Stimulated activated CD4-positive, alpha-beta T cell treated with anti-CD3 and anti-CD28 coated beads, TNF-alpha, amount 100 ng/mL, for 1 hour (primary cell): Measurements from ENCODE around the gene MYBPC1.

Experiments used
- DNase-seq, 3 donors: peaks; one replicate each; pipeline ENCODE4 v3.0.0-alpha.2; 2020; ENCODE audit warnings: low read depth in 3 of 3, low spot score in 1 of 3

The MYBPC1 gene

GRCh38 chr12:101598483-101598882, 3.7 kb downstream of the MYBPC1 start:
- no peak for DNase-seq

- no peak for DNase-seq
These were observed 4.5 kb downstream of the MYBPC1 start for GRCh38 chr12:101599311-101599710.

- DNase-seq, result no peak
These were observed 5.2 kb downstream of the MYBPC1 start for GRCh38 chr12:101599771-101600484.

DNA sequence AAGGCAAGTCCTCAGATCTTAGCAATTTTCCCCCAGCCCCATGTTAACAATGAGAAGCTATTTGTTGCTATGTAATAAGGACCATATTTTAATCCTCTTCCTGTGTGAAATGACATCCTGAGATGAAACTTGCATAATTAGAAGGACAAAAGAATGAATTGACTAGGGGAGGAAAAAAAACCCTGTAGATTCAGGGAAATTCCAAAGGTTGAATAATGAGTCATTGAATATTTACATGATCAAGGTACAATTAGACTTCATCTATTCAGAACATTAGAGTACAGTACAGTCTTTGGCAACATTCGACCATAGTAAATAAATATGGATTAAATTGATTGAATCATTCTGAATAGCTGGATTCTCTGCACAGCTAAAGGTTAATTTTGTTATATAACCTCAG, 9.4 kb downstream of the MYBPC1 start:
- no peak for DNase-seq

DNA sequence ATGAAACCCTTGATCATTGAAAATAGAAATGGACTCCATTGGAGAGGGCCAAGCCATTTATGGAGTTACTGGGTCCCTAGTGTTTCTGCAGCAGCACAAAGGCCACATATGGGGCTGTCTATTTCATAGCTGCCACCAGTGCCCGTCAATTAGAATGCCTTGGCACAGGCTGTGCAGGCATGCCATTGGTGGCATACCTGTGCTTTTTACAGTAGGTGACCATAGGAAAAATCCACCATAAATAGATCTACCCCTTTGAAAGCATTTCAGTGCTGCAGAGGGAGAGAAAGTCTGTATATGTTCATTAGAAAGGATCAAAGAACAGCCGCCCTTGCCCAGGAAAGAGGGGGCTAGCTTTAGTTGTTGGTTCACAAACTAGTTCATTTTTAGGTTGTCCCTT, 13.1 kb downstream of the MYBPC1 start:
- no peak for DNase-seq

- no peak for DNase-seq
These were observed 13.7 kb downstream of the MYBPC1 start for GRCh38 chr12:101608301-101609133.

GRCh38 chr12:101609198-101609597, 14.4 kb downstream of the MYBPC1 start:
- no peak for DNase-seq

DNA sequence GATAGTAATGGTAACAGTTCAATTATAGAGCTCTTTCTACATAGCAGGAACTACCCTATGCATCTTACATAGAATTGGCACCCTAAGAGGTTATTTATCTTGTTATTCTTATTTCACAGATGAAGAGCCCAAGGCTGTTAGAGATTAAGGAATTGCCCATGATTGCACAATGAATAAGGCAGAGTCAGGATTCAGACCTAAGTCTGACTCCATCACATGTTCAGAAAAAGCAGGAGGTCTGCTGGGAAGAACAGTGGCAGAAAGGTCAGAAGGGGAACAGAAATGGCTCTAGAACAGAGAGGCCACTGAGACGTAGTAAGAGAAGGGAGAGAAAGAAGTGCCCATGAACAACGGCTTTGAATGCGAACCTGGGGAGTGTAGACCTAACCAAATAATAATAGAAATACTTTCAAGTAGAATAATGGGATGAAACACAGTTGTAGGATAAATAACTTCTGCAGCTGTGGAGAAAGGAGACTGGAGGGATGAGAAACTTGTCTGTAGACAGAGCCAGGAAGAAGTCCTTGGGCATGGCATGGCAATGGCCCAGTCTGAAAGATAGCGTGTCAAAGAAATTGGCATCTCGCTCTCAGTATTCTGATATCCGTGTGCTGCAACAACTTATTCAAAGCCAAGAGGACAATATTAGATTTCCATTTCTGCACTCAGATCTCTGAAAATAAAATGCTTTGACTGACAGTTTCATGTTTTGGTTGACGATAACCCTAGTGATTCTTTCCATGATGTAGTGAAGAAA, 17.6 kb downstream of the MYBPC1 start:
- DNase-seq, result no peak

- DNase-seq, result no peak
These were observed 21.3 kb downstream of the MYBPC1 start for GRCh38 chr12:101616027-101616494.

DNA sequence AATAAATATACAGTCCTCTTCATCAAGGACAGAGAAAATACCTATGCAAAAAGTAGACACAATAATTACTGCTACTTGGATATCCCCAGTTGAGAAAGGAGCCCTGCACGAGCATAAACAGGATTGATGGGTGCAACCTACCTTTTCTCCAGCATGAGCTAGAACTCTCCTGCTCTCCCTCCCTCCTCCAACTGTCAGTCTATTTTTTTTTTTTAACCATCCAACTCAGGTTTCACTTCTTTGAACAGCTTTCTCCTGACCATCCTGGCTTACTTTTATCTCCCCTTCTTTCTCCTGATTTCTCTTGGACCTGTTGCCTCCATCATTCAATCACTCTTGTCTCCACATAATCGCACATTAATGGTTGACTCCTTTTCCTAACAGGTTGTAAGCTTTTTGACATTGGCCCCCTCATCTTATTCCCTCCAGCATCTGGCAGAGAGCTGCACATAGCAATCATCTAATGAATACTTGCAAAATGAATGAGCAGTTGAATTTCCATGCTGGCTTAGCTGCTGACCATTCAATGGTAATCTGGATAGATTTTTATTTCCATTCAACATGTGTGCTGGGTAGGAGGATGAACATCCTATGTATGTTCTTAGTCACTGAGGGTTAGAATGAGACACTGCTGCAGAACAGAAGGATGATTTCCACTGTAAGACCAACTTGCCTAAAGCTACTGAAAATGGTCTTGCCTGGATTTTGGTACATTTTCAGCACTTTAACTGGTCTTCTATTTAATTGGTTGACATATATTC, 24.4 kb downstream of the MYBPC1 start:
- no peak for DNase-seq

DNA sequence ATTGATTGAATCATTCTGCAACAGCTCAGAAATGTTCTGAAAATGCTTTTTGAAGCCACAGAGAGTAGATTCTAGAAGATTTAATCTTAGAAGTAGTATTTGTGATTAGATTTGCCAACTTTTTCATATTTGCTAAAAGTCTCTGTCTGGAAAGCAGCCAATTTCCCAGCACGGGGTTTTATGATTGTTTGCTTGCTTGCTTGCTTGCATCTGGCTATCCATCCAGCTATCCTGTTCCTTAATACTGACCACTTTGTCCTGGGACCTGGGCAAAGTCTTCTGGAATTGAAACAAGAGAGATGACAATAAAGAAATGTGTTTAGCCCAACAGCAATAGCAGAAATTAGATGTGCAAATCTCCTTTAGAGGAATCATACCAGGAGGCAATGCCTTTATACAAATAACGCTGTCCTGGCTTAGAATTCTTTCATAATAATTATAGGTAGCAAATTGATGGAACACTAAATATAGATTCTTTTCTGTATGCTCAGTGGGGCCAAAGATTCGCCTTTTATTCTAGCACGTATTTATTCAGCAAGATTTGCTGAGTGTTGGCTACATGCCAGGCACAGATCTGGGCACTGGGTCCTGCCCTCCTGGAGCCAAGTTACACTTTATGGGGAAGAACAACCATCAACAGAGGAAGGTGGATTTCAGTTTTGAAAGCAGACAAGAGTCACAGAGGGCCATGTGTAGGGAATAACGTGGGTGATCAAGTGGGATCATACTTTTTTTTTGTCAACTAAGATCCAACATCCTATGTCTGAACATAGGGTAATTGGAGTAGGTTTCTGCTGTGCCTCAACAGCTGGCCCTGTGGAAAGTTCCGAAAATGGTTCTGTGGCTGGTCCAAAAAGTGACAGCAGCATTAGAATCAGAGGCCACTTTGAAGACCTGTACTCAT, 25.3 kb downstream of the MYBPC1 start:
- DNase-seq, result no peak

DNA sequence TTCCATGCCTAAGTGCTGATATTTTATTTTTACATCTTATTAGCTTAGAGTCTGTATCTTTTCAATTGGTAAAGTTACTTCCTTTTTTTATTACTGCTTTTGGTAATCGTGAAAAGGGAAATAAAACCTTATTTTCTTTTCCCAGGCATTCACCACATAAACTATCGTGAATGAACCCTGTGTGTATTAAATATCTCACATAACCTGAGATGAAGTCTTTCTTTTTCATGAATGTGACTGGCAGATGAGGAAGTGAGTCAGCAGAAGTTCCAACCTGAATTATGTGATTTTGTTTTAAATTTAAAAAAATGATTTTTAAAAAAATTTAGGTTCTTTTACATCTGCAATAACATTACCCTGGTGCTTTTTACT, 26.0 kb downstream of the MYBPC1 start:
- no peak for DNase-seq

- no peak for DNase-seq
These were observed 33.9 kb downstream of the MYBPC1 start for GRCh38 chr12:101628676-101629075.

- DNase-seq, result no peak
These were observed 40.0 kb downstream of the MYBPC1 start for GRCh38 chr12:101634724-101635123.

GRCh38 chr12:101637936-101638335, 43.2 kb downstream of the MYBPC1 start:
- DNase-seq, result no peak

DNA sequence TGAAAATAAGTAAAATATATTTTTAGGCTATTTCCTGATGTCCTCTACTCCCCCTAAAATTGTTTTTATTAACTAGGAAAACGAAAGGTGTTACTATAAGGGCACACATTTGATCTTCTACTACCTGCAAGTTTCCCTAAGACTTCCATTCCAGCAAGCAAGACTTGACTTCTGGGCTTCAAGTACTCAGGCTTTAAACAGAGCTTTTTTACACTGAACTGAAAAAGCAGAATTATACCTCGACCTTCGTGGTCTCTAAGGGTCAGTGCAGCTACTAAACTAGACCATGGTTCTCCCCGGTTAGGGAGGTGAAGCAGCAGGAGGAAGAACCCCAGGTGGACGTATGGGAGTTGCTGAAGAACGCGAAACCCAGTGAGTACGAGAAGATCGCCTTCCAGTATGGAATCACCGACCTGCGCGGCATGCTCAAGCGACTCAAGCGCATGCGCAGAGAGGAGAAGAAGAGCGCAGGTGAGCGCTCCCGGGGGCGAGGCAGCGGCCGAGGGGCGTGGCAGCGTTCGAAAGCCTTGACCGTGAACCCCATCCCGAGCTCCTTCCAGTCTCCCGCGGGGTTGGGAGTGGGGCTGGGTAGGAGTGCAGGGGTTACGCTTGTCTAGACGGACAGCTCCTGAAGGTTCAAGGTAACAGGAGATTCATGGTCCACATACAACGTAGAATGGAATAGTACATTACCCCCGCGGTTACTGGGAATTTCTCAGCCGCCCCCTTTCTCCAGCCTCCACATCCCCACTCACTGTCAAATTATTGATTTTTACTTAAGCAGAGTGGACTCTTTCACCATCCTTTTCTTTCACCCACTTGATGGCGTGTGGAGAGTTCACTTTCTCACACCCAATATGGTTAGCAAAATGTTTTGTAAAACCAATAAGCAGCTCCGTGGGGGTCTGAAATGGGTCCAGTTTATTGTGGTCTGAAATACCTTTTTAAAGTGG, 47.6 kb downstream of the MYBPC1 start:
- DNase-seq, result peak in 1 of 3 donors; percentile 1

GRCh38 chr12:101647711-101648110, 52.9 kb downstream of the MYBPC1 start:
- DNase-seq, result no peak

GRCh38 chr12:101648195-101648594, 53.4 kb downstream of the MYBPC1 start:
- no peak for DNase-seq
